HepG2 (cell line): ENCODE data around the gene SDC3. TPM values are rescaled to one million over a fixed set of nuclear protein-coding genes. Genes with fewer than 3 reads are reported as not detected.

ENCODE experiments used
- BRCA1 ChIP-seq: sonication (generic); formaldehyde crosslinking; IDR thresholded peaks from 2 replicates; pipeline ENCODE4 v1.4.0; 2020; ENCODE audit warnings: missing genetic modification reagents
- FLYWCH1 ChIP-seq: sonication (generic); formaldehyde crosslinking; IDR thresholded peaks from 2 replicates; pipeline ENCODE4 v1.8.1; 2023; ENCODE audit warnings: mild to moderate bottlenecking, missing genetic modification reagents
- GZF1 ChIP-seq: sonication (generic); formaldehyde crosslinking; IDR thresholded peaks from 2 replicates; pipeline ENCODE4 v1.5.1; 2020; ENCODE audit warnings: mild to moderate bottlenecking, missing genetic modification reagents
- HDAC6 ChIP-seq: fragments of 200-600 bp; sonication (generic); IDR thresholded peaks from 2 replicates; pipeline ENCODE4 v1.7.0; 2017; ENCODE audit warnings: mild to moderate bottlenecking, antibody characterized with exemption, low read length, low read depth
- HMG20B ChIP-seq: conservative IDR thresholded peaks from 2 replicates; pipeline ENCODE4 v1.6.1; 2016; ENCODE audit warnings: missing genetic modification reagents, missing compliant biosample characterization
- HNRNPK ChIP-seq: fragments of 200-400 bp; formaldehyde crosslinking; IDR thresholded peaks from 2 replicates; pipeline ENCODE4 v1.6.1; 2018; ENCODE audit warnings: low read length, low read depth, moderate library complexity, mild to moderate bottlenecking; ENCODE audit not compliant: poor library complexity, severe bottlenecking
- KDM5A ChIP-seq: fragments of 200-600 bp; sonication (generic); IDR thresholded peaks from 2 replicates; pipeline ENCODE4 v1.7.0; 2018; ENCODE audit warnings: antibody characterized with exemption, mild to moderate bottlenecking, low read length, borderline replicate concordance
- NR2C2 ChIP-seq: sonication (generic); formaldehyde crosslinking; IDR thresholded peaks from 2 replicates; pipeline ENCODE4 v1.4.0; 2020; ENCODE audit warnings: missing genetic modification reagents, mild to moderate bottlenecking, moderate library complexity, borderline replicate concordance
- SALL2 ChIP-seq: sonication (generic); formaldehyde crosslinking; IDR thresholded peaks from 2 replicates; pipeline ENCODE4 v1.8.1; 2023; ENCODE audit warnings: mild to moderate bottlenecking, missing genetic modification reagents, inconsistent platforms
- SIX1 ChIP-seq: sonication (generic); formaldehyde crosslinking; IDR thresholded peaks from 2 replicates; pipeline ENCODE4 v1.4.0; 2020; ENCODE audit warnings: missing genetic modification reagents, borderline replicate concordance
- TBL1XR1 ChIP-seq: fragments of 150-350 bp; IDR thresholded peaks from 2 replicates; pipeline ENCODE4 v1.6.1; 2014; ENCODE audit warnings: borderline replicate concordance, low read length; ENCODE audit not compliant: partially characterized antibody
- ZBTB21 ChIP-seq: sonication (generic); formaldehyde crosslinking; IDR thresholded peaks from 2 replicates; pipeline ENCODE4 v1.4.0; 2020; ENCODE audit warnings: missing genetic modification reagents
- ZNF143 ChIP-seq: sonication (generic); formaldehyde crosslinking; IDR thresholded peaks from 2 replicates; pipeline ENCODE4 v1.4.0; 2020; ENCODE audit warnings: missing genetic modification reagents
- ZNF333 ChIP-seq: sonication (generic); formaldehyde crosslinking; IDR thresholded peaks from 2 replicates; pipeline ENCODE4 v1.4.0; 2020; ENCODE audit warnings: mild to moderate bottlenecking, missing genetic modification reagents, borderline replicate concordance
- ZNF430 ChIP-seq: sonication (generic); formaldehyde crosslinking; IDR thresholded peaks from 2 replicates; pipeline ENCODE4 v1.9.0; 2021; ENCODE audit warnings: mild to moderate bottlenecking, missing genetic modification reagents
- ZNF441 ChIP-seq: sonication (generic); formaldehyde crosslinking; IDR thresholded peaks from 2 replicates; pipeline ENCODE4 v1.7.0; 2021; ENCODE audit warnings: missing genetic modification reagents, borderline replicate concordance
- ZNF660 ChIP-seq: sonication (generic); formaldehyde crosslinking; IDR thresholded peaks from 2 replicates; pipeline ENCODE4 v1.5.1; 2020; ENCODE audit warnings: mild to moderate bottlenecking, low read depth, missing genetic modification reagents, borderline replicate concordance
- ZNF850 ChIP-seq: sonication (generic); formaldehyde crosslinking; conservative IDR thresholded peaks from 2 replicates; pipeline ENCODE4 v1.9.0; 2021; ENCODE audit warnings: mild to moderate bottlenecking, missing genetic modification reagents
- polyA plus RNA-seq, 8 experiments: library from polyadenylated mRNA; depleted of rRNA in 3 of 8; stranded (reverse) in 7 of 8; unstranded in 1 of 8; fragments of >200 nt; fragmentation: Illumina TruSeq in 4 of 8; extraction: Trizol in 4 of 8; gene quantifications; 2 replicates each; pipeline versions ENCODE4 v1.2.1 to v1.2.3, GENCODE V29; 2011 to 2016; ENCODE audit warnings: low read depth in 4 of 8, missing spikeins in 1 of 8, mixed read lengths in 1 of 8; ENCODE audit not compliant: insufficient read depth in 1 of 8
- total RNA-seq, 5 experiments: library from RNA; depleted of rRNA; stranded (reverse); fragments of >200 nt; fragmentation: Illumina TruSeq; extraction: Trizol; gene quantifications; 2 replicates each; pipeline ENCODE4 v1.2.3, GENCODE V29; 2016; ENCODE audit warnings: low read depth in 1 of 5
- TF ChIP-seq, protein P1 (sequence below): sonication (generic); formaldehyde crosslinking; IDR thresholded peaks from 2 replicates; pipeline ENCODE4 v1.4.0; 2020; ENCODE audit warnings: missing genetic modification reagents, mild to moderate bottlenecking, borderline replicate concordance
- TF ChIP-seq, protein P2 (sequence below), 2 experiments: sonication (generic) in 1 of 2; formaldehyde crosslinking in 1 of 2; IDR thresholded peaks; 2 replicates each; pipeline versions ENCODE4 v1.5.1 to v1.6.1; 2011 to 2020; ENCODE audit warnings: borderline replicate concordance in 1 of 2, low read depth in 1 of 2, low read length in 1 of 2, mild to moderate bottlenecking in 1 of 2, missing genetic modification reagents in 1 of 2, moderate library complexity in 1 of 2
- TF ChIP-seq, protein P3 (sequence below): sonication (generic); formaldehyde crosslinking; IDR thresholded peaks from 2 replicates; pipeline ENCODE4 v1.5.0; 2020; ENCODE audit warnings: missing genetic modification reagents, mild to moderate bottlenecking, borderline replicate concordance
- TF ChIP-seq, protein P4 (sequence below): sonication (generic); formaldehyde crosslinking; conservative IDR thresholded peaks from 2 replicates; pipeline ENCODE4 v1.8.1; 2023; ENCODE audit warnings: missing genetic modification reagents
- TF ChIP-seq, protein P5 (sequence below): sonication (generic); formaldehyde crosslinking; IDR thresholded peaks from 2 replicates; pipeline ENCODE4 v1.5.0; 2020; ENCODE audit warnings: missing genetic modification reagents

Gene SDC3
- total and polyA plus RNA-seq, 2 of the 13 experiments (the other 11 are each of a cell fraction or from before 2014, with no cell fraction given) = 0.49 to 0.84 TPM

DNA sequence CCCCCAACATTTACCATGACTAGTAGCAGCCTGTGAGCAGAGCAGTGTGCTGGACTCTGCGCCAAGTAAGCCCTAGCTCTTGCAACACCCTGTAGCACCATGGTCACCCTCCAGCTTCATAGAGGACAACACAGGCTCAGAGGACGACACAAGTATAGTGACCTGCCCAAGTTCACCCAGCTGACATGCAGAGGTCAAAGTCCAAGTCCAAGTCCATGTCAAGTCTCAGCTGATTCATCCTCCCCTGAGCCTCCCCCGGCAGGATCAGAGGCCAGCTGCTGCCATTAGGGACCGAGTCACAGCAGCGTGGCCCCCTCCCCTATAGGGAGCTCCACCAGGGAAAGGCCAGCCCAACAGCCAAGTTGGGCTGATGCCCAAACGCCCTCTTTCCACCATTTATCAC, 15.9 kb downstream of the SDC3 start (continued):
- TF ChIP-seq, protein P1, sequence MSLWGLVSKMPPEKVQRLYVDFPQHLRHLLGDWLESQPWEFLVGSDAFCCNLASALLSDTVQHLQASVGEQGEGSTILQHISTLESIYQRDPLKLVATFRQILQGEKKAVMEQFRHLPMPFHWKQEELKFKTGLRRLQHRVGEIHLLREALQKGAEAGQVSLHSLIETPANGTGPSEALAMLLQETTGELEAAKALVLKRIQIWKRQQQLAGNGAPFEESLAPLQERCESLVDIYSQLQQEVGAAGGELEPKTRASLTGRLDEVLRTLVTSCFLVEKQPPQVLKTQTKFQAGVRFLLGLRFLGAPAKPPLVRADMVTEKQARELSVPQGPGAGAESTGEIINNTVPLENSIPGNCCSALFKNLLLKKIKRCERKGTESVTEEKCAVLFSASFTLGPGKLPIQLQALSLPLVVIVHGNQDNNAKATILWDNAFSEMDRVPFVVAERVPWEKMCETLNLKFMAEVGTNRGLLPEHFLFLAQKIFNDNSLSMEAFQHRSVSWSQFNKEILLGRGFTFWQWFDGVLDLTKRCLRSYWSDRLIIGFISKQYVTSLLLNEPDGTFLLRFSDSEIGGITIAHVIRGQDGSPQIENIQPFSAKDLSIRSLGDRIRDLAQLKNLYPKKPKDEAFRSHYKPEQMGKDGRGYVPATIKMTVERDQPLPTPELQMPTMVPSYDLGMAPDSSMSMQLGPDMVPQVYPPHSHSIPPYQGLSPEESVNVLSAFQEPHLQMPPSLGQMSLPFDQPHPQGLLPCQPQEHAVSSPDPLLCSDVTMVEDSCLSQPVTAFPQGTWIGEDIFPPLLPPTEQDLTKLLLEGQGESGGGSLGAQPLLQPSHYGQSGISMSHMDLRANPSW (CRISPR knock-in tag) = no peak
- TF ChIP-seq ZNF333 (CRISPR knock-in tag) (no peak), HMG20B (CRISPR knock-in tag) (no peak), ZNF660 (CRISPR knock-in tag) (no peak), KDM5A (no peak), ZNF143 (CRISPR knock-in tag) (no peak), HNRNPK (no peak), TBL1XR1 (peak; percentile 99), ZBTB21 (CRISPR knock-in tag) (no peak), ZNF430 (no peak), BRCA1 (CRISPR knock-in tag) (no peak), SALL2 (no peak), HDAC6 (no peak), ZNF441 (CRISPR knock-in tag) (no peak), SIX1 (CRISPR knock-in tag) (no peak), GZF1 (CRISPR knock-in tag) (no peak), FLYWCH1 (CRISPR knock-in tag) (no peak), NR2C2 (CRISPR knock-in tag) (peak; percentile 74), ZNF850 (CRISPR knock-in tag) (no peak)
- TF ChIP-seq, protein P2, sequence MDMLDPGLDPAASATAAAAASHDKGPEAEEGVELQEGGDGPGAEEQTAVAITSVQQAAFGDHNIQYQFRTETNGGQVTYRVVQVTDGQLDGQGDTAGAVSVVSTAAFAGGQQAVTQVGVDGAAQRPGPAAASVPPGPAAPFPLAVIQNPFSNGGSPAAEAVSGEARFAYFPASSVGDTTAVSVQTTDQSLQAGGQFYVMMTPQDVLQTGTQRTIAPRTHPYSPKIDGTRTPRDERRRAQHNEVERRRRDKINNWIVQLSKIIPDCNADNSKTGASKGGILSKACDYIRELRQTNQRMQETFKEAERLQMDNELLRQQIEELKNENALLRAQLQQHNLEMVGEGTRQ (IDR thresholded peaks at IDR 0.05; ENCODE audit: low read depth, low read length) = no peak
- TF ChIP-seq, protein P2 (CRISPR knock-in tag; IDR thresholded peaks at IDR 0.05; ENCODE audit: borderline replicate concordance) = no peak
- TF ChIP-seq, protein P3, sequence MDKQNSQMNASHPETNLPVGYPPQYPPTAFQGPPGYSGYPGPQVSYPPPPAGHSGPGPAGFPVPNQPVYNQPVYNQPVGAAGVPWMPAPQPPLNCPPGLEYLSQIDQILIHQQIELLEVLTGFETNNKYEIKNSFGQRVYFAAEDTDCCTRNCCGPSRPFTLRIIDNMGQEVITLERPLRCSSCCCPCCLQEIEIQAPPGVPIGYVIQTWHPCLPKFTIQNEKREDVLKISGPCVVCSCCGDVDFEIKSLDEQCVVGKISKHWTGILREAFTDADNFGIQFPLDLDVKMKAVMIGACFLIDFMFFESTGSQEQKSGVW (CRISPR knock-in tag) = 0 out of 2 replicates have a peak, but pooled peaks have one; percentile 37
- TF ChIP-seq, protein P4, sequence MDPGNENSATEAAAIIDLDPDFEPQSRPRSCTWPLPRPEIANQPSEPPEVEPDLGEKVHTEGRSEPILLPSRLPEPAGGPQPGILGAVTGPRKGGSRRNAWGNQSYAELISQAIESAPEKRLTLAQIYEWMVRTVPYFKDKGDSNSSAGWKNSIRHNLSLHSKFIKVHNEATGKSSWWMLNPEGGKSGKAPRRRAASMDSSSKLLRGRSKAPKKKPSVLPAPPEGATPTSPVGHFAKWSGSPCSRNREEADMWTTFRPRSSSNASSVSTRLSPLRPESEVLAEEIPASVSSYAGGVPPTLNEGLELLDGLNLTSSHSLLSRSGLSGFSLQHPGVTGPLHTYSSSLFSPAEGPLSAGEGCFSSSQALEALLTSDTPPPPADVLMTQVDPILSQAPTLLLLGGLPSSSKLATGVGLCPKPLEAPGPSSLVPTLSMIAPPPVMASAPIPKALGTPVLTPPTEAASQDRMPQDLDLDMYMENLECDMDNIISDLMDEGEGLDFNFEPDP (CRISPR knock-in tag) = no peak
- TF ChIP-seq, protein P5, sequence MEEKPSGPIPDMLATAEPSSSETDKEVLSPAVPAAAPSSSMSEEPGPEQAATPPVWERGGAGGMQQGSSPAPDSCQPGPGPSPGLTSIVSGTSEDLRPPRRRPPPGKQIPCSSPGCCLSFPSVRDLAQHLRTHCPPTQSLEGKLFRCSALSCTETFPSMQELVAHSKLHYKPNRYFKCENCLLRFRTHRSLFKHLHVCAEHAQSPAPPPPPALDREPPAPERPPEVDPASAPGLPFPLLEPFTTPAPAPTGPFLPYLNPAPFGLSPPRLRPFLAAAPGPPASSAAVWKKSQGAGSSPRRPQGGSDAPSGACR (CRISPR knock-in tag) = no peak
